Small intestine (tissue), 7 donors: ENCODE results near the gene BRIP1. TPM values are rescaled to one million over a fixed set of nuclear protein-coding genes. Genes with fewer than 3 reads are reported as not detected.

Experiments used
- DNase-seq, 2 donors: peaks; one replicate each; pipeline versions ENCODE4 v3.0.0 to v3.0.0-alpha.2; 2013
- FAIRE-seq: peaks from 2 replicates; lab custom pipeline; 2012; peaks lifted over from hg19 to GRCh38; lab: Jason Lieb, UNC
- H3K27ac ChIP-seq, 3 donors: one replicate each; pipeline ENCODE4 v1.5.1; 2013; ENCODE audit warnings: low read length in 2 of 3, mild to moderate bottlenecking in 2 of 3, control low read depth in 1 of 3, inconsistent platforms in 1 of 3, low read depth in 1 of 3, moderate library complexity in 1 of 3
- H3K27me3 ChIP-seq, 3 donors: one replicate each; pipeline ENCODE4 v1.6.1; 2013; ENCODE audit warnings: low read length in 3 of 3, inconsistent platforms in 1 of 3; ENCODE audit not compliant: control insufficient read depth in 3 of 3, insufficient read depth in 3 of 3
- H3K36me3 ChIP-seq, 3 donors: one replicate each; pipeline ENCODE4 v1.6.1; 2013; ENCODE audit warnings: low read length in 3 of 3, inconsistent platforms in 1 of 3, low read depth in 1 of 3, mild to moderate bottlenecking in 1 of 3, moderate library complexity in 1 of 3; ENCODE audit not compliant: control insufficient read depth in 3 of 3, insufficient read depth in 2 of 3
- H3K4me1 ChIP-seq, 3 donors: one replicate each; pipeline ENCODE4 v1.6.1; 2013; ENCODE audit warnings: low read length in 2 of 3, inconsistent platforms in 1 of 3, low read depth in 1 of 3, mild to moderate bottlenecking in 1 of 3, moderate library complexity in 1 of 3; ENCODE audit not compliant: control insufficient read depth in 3 of 3, insufficient read depth in 2 of 3
- H3K4me3 ChIP-seq, 3 donors: one replicate each; pipeline ENCODE4 v1.5.1; 2013; ENCODE audit warnings: low read length in 3 of 3, control low read depth in 1 of 3, inconsistent platforms in 1 of 3, low read depth in 1 of 3, mild to moderate bottlenecking in 1 of 3, moderate library complexity in 1 of 3
- H3K9me3 ChIP-seq, 2 donors: one replicate each; pipeline ENCODE4 v1.6.1; 2013; ENCODE audit warnings: low read depth in 1 of 2, low read length in 1 of 2; ENCODE audit not compliant: control insufficient read depth in 2 of 2, insufficient read depth in 1 of 2
- WGBS, 3 donors: extraction: QIAGEN DNeasy Blood & Tissue Kit; methylation state at CpG; one replicate each; pipeline ENCODE4 v1.1.7; 2013; 5-methylcytosine and 5-hydroxymethylcytosine counted together
- polyA plus RNA-seq, 4 donors: library from polyadenylated mRNA; stranded (reverse) in 3 of 4; unstranded in 1 of 4; fragments of 200-250 nt in 3 of 4; fragments of 120-200 nt in 1 of 4; gene quantifications; one replicate each; pipeline versions ENCODE4 v1.2.1 to v1.2.3, GENCODE V29; 2013
- donor health status: healthy with polysubstance abuse.
- donor health status: control.
- donor health status: control.
- donor health status: Bipolar disorder and iron deficiency.
- donor health status: healthy.

The BRIP1 gene
- polyA plus RNA-seq, 4 donors = 0.27 to 6.4 (median 1.3) TPM

DNA sequence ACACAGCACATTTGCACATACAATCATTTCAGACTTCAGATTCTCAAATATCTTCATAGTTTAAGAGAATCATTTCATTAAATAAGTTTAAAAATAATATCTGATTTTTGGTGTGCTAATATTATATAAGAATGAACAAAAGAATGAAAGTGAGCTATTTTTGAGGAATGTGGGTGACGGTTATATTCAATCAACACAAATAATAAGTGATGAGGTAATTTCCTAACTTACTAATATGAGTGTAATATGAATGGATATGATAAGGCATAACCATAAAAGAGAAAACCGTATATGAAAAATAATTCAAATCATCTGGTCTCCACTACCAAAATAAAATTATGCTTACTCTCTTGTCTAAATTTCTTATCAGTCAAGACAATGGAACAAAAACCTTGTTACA lies 203.9 kb downstream of the BRIP1 start:
- no peak for DNase-seq
- 68 to 78% (median 72%) methylated on average over 2 of the region's 2 CpGs for WGBS, 3 donors
- H3K27ac ChIP-seq = no peak overlapping the region
- no peaks in the 10 kb centered on the region for H3K27me3 ChIP-seq
- FAIRE-seq = no peak
- no peaks in the 10 kb centered on the region for H3K36me3 ChIP-seq
- no peaks in the 10 kb centered on the region for H3K4me1 ChIP-seq
- H3K4me3 ChIP-seq = no peak overlapping the region
- H3K9me3 ChIP-seq = no peaks in the 10 kb centered on the region

GRCh38 chr17:61658183-61658582 lies 205.1 kb downstream of the BRIP1 start:
- 74 to 88% (median 80%) methylated on average over 2 of the region's 2 CpGs for WGBS, 3 donors
- H3K27ac ChIP-seq = no peak overlapping the region
- DNase-seq = no peak
- H3K4me1 ChIP-seq = no peaks in the 10 kb centered on the region
- no peaks in the 10 kb centered on the region for H3K27me3 ChIP-seq
- H3K9me3 ChIP-seq = peaks cover 0 to 3% of the 10 kb centered on the region in 2 donors
- H3K4me3 ChIP-seq = no peak overlapping the region
- no peaks in the 10 kb centered on the region for H3K36me3 ChIP-seq
- no peak for FAIRE-seq

DNA sequence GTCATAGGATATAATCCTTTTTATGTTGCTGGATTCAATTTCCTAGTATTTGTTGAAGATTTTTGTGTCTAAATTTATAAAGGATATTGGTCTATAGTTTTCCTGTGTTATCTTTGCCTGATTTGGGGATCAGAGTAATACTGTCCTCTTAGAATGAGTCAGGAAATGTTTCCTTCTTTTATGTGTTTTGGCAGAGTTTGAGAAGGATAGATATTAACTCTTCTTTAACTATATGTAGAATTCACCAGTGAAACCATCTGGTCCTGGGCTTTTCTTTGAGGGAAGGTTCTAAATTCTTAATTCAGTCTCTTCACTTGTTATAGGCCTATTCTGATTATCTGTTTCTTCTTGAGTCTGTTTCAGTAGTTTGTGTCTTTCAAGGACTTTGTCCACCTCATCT lies 206.0 kb downstream of the BRIP1 start:
- no peaks in the 10 kb centered on the region for H3K36me3 ChIP-seq
- no peak for FAIRE-seq
- peaks cover 0 to 5% of the 10 kb centered on the region in 2 donors for H3K9me3 ChIP-seq
- no peak overlapping the region for H3K27ac ChIP-seq
- H3K27me3 ChIP-seq = no peaks in the 10 kb centered on the region
- H3K4me1 ChIP-seq = no peaks in the 10 kb centered on the region
- no peak for DNase-seq
- no peak overlapping the region for H3K4me3 ChIP-seq

DNA sequence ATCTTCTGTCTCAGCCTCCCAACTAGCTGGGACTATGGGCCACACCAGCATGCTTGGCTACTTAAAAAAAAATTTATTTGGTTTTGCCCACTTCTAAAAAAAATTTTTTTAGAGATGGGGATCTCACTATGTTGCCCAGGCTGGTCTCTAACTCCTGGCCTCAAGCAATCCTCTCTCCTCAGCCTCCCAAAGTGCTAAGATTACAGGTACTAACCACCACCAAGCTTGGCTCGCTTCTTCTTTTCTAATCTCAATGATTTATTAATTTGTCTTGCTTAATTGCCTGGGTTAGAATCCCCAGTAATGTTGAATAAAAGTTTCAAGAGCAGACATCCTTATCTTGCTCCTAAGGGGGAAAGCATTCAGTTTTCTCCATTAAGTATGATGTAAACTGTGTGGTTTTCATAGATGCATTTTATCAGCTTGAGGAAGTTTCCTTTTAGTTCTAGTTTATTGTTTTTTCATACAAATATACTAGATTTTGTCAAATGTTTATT lies 206.6 kb downstream of the BRIP1 start:
- no peak for FAIRE-seq
- H3K9me3 ChIP-seq = peaks cover 0 to 6% of the 10 kb centered on the region in 2 donors
- DNase-seq = no peak
- H3K4me3 ChIP-seq = no peak overlapping the region
- WGBS, 3 donors = 77 to 86% (median 78%) methylated on average over 1 of the region's 1 CpG
- H3K27me3 ChIP-seq = no peaks in the 10 kb centered on the region
- no peaks in the 10 kb centered on the region for H3K36me3 ChIP-seq
- no peak overlapping the region for H3K27ac ChIP-seq
- H3K4me1 ChIP-seq = no peaks in the 10 kb centered on the region

GRCh38 chr17:61650749-61651148 lies 212.6 kb downstream of the BRIP1 start:
- peaks cover 0 to 10% of the 10 kb centered on the region in 2 donors for H3K9me3 ChIP-seq
- H3K4me1 ChIP-seq = no peaks in the 10 kb centered on the region
- FAIRE-seq (no peak), DNase-seq (no peak)
- H3K36me3 ChIP-seq = no peaks in the 10 kb centered on the region
- H3K27me3 ChIP-seq = no peaks in the 10 kb centered on the region
- H3K27ac ChIP-seq = no peak overlapping the region
- WGBS, 3 donors = 91 to 93% (median 93%) methylated on average over 2 of the region's 2 CpGs
- no peak overlapping the region for H3K4me3 ChIP-seq

DNA sequence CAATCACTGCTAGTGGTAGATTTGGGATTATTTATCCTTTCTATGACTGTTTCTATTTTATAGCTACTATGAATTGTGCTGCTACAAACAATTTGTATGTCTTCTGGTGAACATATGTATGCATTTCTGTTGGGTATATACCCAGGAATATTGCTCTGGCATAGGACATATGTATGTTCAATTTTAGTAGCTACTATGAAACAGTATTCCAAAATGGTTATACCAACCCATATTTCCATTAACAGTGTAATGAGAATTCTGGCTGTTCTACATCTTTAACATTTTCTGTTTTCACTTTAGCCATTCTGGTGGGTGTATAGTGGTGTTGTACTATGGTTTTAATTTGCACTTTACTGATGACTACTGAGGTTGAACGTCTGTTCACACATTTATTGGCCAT lies 214.7 kb downstream of the BRIP1 start:
- H3K4me1 ChIP-seq = no peaks in the 10 kb centered on the region
- 38 to 64% (median 57%) methylated on average over 1 of the region's 1 CpG for WGBS, 3 donors
- no peak for DNase-seq

DNA sequence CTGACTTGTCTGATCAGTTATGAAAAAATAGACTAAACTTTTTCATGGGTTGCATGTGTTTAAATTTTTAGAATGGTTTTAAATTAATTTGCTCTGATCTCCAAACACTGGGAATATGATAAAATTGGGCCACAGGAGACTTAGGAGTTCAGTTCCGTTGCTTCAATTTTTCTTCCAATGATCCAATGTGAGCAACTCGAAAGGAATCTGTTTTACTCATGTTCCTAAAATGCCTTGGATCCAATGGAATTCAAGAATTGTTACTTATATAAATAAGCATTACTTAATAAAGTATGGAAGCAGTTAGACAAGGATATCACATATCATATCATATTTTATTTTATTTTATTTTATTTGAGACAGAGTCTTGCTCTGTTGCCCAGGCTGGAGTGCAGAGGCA lies 216.3 kb downstream of the BRIP1 start:
- no peaks in the 10 kb centered on the region for H3K36me3 ChIP-seq
- no peak overlapping the region for H3K4me3 ChIP-seq
- no peaks in the 10 kb centered on the region for H3K4me1 ChIP-seq
- no peak for FAIRE-seq
- no peak overlapping the region for H3K27ac ChIP-seq
- peaks cover 0 to 4% (median 0%) of the 10 kb centered on the region in 3 donors for H3K27me3 ChIP-seq
- WGBS, 3 donors = 89 to 91% (median 89%) methylated on average over 2 of the region's 2 CpGs
- H3K9me3 ChIP-seq = peaks cover 0 to 4% of the 10 kb centered on the region in 2 donors
- DNase-seq = no peak

More for the DNA sequence above, 214.7 kb downstream of the BRIP1 start:
- FAIRE-seq = no peak
- peaks cover 0 to 2% (median 0%) of the 10 kb centered on the region in 3 donors for H3K27me3 ChIP-seq
- H3K36me3 ChIP-seq = no peaks in the 10 kb centered on the region
- peaks cover 0 to 8% of the 10 kb centered on the region in 2 donors for H3K9me3 ChIP-seq
- H3K27ac ChIP-seq = no peak overlapping the region
- no peak overlapping the region for H3K4me3 ChIP-seq

GRCh38 chr17:61646482-61646881 lies 216.8 kb downstream of the BRIP1 start:
- H3K27me3 ChIP-seq = peaks cover 0 to 4% (median 0%) of the 10 kb centered on the region in 3 donors
- H3K4me1 ChIP-seq = no peaks in the 10 kb centered on the region
- H3K36me3 ChIP-seq = no peaks in the 10 kb centered on the region
- peaks cover 0 to 4% of the 10 kb centered on the region in 2 donors for H3K9me3 ChIP-seq
- FAIRE-seq (no peak), DNase-seq (no peak)
- H3K4me3 ChIP-seq = no peak overlapping the region
- H3K27ac ChIP-seq = no peak overlapping the region

DNA sequence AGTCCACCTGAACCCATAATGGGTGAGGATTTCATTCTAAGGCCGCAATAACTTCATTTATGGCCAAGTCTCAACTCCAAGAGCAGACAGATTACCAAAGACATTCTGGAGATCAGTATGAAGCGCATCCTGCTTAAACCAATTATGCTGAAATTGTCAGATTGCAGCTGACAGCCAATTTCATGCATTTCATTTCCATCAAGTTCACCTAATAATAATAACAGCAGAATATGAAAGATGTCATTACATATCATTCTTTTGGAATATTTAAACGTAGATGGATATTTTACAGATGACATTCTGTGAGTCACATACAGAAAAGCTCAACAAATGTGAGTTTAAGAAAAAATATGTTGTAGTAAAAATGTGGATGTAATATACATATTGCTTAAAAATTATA lies 217.4 kb downstream of the BRIP1 start:
- Histone ChIP-seq H3K4me1 (no peaks in the 10 kb centered on the region), H3K36me3 (no peaks in the 10 kb centered on the region), H3K27me3 (peaks cover 0 to 4% (median 0%) of the 10 kb centered on the region in 3 donors), H3K27ac (no peak overlapping the region), H3K4me3 (no peak overlapping the region), H3K9me3 (peaks cover 0 to 4% of the 10 kb centered on the region in 2 donors)
- WGBS, 3 donors = 88 to 91% (median 88%) methylated on average over 3 of the region's 3 CpGs
- no peak for FAIRE-seq
- DNase-seq = no peak
